ENCODE data around the gene DCN.

Gene DCN

DNA sequence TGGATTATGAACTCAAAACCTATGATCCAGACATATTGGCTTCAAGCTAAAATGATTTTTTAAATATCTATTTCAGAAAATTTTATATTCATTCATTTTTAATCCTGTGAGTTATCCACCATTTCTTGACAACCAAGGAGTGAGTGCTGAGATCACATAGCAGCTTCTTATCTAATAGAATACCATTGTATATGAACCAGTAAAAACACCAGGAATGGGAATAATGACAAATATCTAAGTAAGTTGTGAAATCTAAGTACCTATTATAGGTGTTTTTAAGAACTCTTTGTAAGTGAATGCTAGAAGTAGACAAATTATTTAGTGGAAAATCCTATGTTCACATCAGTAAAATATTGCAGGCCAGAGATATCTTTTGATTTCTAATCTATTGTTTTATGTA lies 79.5 kb downstream of the DCN start:
- no peak for TF ChIP-seq CTCF (conservative IDR thresholded peaks at IDR 0.05)
- no peak overlapping the region for H3K27ac ChIP-seq

DNA sequence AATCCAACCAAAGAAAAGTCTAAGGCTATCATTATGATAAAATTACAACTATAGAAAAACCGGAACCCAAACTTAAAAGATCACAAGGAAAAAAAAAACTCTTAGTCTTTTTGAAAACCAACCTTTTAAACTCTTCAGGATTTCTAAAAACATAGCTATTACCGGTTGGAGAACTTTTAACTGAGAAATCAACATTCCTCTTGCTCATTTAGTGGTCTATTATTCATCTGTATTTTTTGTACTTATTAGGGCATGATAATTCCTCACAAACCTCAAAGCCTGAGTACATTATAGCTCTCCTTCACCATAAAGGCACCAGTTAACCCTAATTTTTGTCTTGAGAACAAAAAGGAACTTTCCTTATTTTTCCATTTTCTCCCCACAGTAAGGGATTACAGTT lies 81.7 kb downstream of the DCN start:
- H3K27ac ChIP-seq: no peak overlapping the region
- no peak for TF ChIP-seq CTCF (conservative IDR thresholded peaks at IDR 0.05)

DNA sequence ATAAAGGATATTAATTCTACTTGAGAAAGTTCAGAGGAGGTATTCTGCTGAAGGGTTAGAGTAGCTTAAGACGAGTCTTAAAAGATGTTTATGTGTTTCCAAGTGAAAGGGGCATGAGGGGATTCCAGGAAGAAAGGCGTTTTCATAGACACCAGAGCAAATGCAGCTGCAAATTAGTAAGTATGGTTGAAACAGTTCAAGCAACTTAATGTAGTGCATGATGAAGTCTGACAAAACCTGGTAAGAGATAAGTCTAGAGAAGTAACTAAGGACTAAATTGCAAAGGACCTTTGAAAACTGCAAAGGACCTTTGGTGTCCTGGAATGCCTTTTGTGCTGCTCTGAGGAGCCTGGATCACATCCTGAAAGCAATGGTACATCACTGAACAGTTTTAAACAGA lies 82.8 kb downstream of the DCN start:
- H3K27ac ChIP-seq: no peak overlapping the region

GRCh38 chr12:91099341-91099740 lies 83.3 kb downstream of the DCN start:
- TF ChIP-seq CTCF (conservative IDR thresholded peaks at IDR 0.05): no peak
- H3K27ac ChIP-seq: no peak overlapping the region

More for the DNA sequence above, 82.8 kb downstream of the DCN start:
- no peak for TF ChIP-seq CTCF (conservative IDR thresholded peaks at IDR 0.05)

DNA sequence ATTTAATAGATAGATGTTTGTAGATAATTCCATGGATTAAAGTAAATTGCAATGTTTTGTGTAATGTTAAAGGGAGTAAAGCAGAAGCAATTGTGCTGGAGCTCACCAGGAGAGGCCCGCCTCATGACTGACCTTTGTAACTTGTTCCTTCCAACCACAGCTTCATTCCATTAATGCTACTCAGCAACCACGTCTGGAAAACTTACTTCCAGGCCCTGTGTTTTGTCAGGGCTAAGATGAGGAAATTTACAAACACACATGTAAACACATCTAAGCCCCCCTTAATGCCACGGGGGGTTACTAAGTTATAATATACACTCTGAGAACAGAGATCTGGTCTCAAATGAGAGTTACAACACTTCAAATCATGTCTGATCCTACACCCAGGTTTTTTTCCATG lies 83.7 kb downstream of the DCN start:
- H3K27ac ChIP-seq: no peak overlapping the region
- no peak for TF ChIP-seq CTCF (conservative IDR thresholded peaks at IDR 0.05)

DNA sequence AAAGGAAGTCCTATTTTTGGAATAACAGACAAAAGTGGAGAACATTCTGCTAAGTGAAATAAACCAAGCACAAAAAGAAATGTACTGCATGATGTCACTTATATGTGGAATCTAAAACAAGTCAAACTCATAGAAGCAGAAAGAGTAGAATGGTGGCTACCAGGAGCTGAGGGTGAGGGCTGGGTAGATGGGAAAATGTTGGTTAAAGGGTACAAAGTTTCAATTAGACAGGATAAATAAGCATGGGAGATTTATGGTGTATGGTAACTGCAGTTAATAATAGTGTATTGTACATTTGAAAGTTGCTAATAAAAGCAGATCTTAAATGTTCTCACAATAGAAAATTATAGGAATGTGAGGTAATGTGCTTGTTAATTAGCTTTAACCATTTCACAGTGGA lies 84.2 kb downstream of the DCN start:
- TF ChIP-seq CTCF (conservative IDR thresholded peaks at IDR 0.05): no peak
- no peak overlapping the region for H3K27ac ChIP-seq

GRCh38 chr12:91094957-91095356 lies 87.7 kb downstream of the DCN start:
- TF ChIP-seq CTCF (conservative IDR thresholded peaks at IDR 0.05): no peak
- no peak overlapping the region for H3K27ac ChIP-seq
